HepG2 (cell line): ENCODE measurements around the gene MPST. TPM values are rescaled to one million over a fixed set of nuclear protein-coding genes. Genes with fewer than 3 reads are reported as not detected.
A peak's percentile ranks its signal among the peaks of the same experiment; 100 is the strongest.

ENCODE experiments used
- EZH2 ChIP-seq: conservative IDR thresholded peaks from 2 replicates; pipeline ENCODE4 v1.6.1; 2012; ENCODE audit warnings: mild to moderate bottlenecking, low read depth, low read length, moderate library complexity
- HNF4A ChIP-seq: sonication (generic); formaldehyde crosslinking; IDR thresholded peaks from 2 replicates; pipeline ENCODE4 v1.4.0; 2020; ENCODE audit warnings: missing genetic modification reagents
- PHF5A ChIP-seq: IDR thresholded peaks from one replicate; pipeline ENCODE4 v1.6.1; 2018; ENCODE audit warnings: low read depth, missing genetic modification reagents; ENCODE audit not compliant: unreplicated experiment
- REPIN1 ChIP-seq: sonication (generic); formaldehyde crosslinking; IDR thresholded peaks from 2 replicates; pipeline ENCODE4 v1.8.0; 2022; ENCODE audit warnings: missing genetic modification reagents, low read depth, mild to moderate bottlenecking, borderline replicate concordance
- SALL1 ChIP-seq: sonication (generic); formaldehyde crosslinking; IDR thresholded peaks from 2 replicates; pipeline ENCODE4 v1.8.0; 2022; ENCODE audit warnings: mild to moderate bottlenecking, missing genetic modification reagents
- SIX4 ChIP-seq: sonication (generic); formaldehyde crosslinking; IDR thresholded peaks from 2 replicates; pipeline ENCODE4 v1.4.0; 2020; ENCODE audit warnings: missing genetic modification reagents
- TBP ChIP-seq: sonication (generic); formaldehyde crosslinking; IDR thresholded peaks from 2 replicates; pipeline ENCODE4 v1.5.0; 2020; ENCODE audit warnings: missing genetic modification reagents
- XRCC5 ChIP-seq: fragments of 200-400 bp; formaldehyde crosslinking; optimal IDR thresholded peaks from 2 replicates; pipeline ENCODE3; 2017; ENCODE audit warnings: mild to moderate bottlenecking, low read length
- ZNF430 ChIP-seq: sonication (generic); formaldehyde crosslinking; IDR thresholded peaks from 2 replicates; pipeline ENCODE4 v1.9.0; 2021; ENCODE audit warnings: mild to moderate bottlenecking, missing genetic modification reagents
- ZNF567 ChIP-seq: sonication (generic); formaldehyde crosslinking; IDR thresholded peaks from 2 replicates; pipeline ENCODE4 v1.8.1; 2023; ENCODE audit warnings: mild to moderate bottlenecking, missing genetic modification reagents, borderline replicate concordance
- ZNF629 ChIP-seq: sonication (generic); formaldehyde crosslinking; conservative IDR thresholded peaks from 2 replicates; pipeline ENCODE4 v1.5.0; 2020; ENCODE audit warnings: missing genetic modification reagents
- polyA plus RNA-seq, 8 experiments: library from polyadenylated mRNA; depleted of rRNA in 3 of 8; stranded (reverse) in 7 of 8; unstranded in 1 of 8; fragments of >200 nt; fragmentation: Illumina TruSeq in 4 of 8; extraction: Trizol in 4 of 8; gene quantifications; 2 replicates each; pipeline versions ENCODE4 v1.2.1 to v1.2.3, GENCODE V29; 2011 to 2016; ENCODE audit warnings: low read depth in 4 of 8, missing spikeins in 1 of 8, mixed read lengths in 1 of 8; ENCODE audit not compliant: insufficient read depth in 1 of 8
- total RNA-seq, 5 experiments: library from RNA; depleted of rRNA; stranded (reverse); fragments of >200 nt; fragmentation: Illumina TruSeq; extraction: Trizol; gene quantifications; 2 replicates each; pipeline ENCODE4 v1.2.3, GENCODE V29; 2016; ENCODE audit warnings: low read depth in 1 of 5
- TF ChIP-seq, protein P1 (sequence below): IDR thresholded peaks from 2 replicates; pipeline ENCODE4 v1.6.1; 2018; ENCODE audit warnings: missing genetic modification reagents
- TF ChIP-seq, protein P2 (sequence below): sonication (generic); formaldehyde crosslinking; IDR thresholded peaks from 2 replicates; pipeline ENCODE4 v1.4.0; 2020; ENCODE audit warnings: missing genetic modification reagents
- TF ChIP-seq, protein P3 (sequence below), 2 experiments: sonication (generic) in 1 of 2; formaldehyde crosslinking in 1 of 2; IDR thresholded peaks; 2 replicates each; pipeline versions ENCODE4 v1.4.0 to v1.6.1; 2018 to 2020; ENCODE audit warnings: missing genetic modification reagents in 2 of 2, borderline replicate concordance in 1 of 2, low read depth in 1 of 2, mild to moderate bottlenecking in 1 of 2, missing biosample characterization in 1 of 2
- TF ChIP-seq, protein P4 (sequence below): IDR thresholded peaks from 2 replicates; pipeline ENCODE4 v1.6.1; 2016; ENCODE audit warnings: low read depth, borderline replicate concordance
- TF ChIP-seq, protein P5 (sequence below): sonication (generic); formaldehyde crosslinking; IDR thresholded peaks from 2 replicates; pipeline ENCODE4 v1.5.0; 2020; ENCODE audit warnings: mild to moderate bottlenecking, missing genetic modification reagents, moderate library complexity
- TF ChIP-seq, protein P6 (sequence below): sonication (generic); formaldehyde crosslinking; IDR thresholded peaks from 2 replicates; pipeline ENCODE4 v1.4.0; 2020; ENCODE audit warnings: missing genetic modification reagents
- TF ChIP-seq, protein P7 (sequence below): sonication (generic); formaldehyde crosslinking; IDR thresholded peaks from 2 replicates; pipeline ENCODE4 v1.4.0; 2020; ENCODE audit warnings: missing genetic modification reagents

The MPST gene
- total and polyA plus RNA-seq, 2 of the 13 experiments (the other 11 are each of a cell fraction or from before 2014, with no cell fraction given): 133 to 141 TPM

DNA sequence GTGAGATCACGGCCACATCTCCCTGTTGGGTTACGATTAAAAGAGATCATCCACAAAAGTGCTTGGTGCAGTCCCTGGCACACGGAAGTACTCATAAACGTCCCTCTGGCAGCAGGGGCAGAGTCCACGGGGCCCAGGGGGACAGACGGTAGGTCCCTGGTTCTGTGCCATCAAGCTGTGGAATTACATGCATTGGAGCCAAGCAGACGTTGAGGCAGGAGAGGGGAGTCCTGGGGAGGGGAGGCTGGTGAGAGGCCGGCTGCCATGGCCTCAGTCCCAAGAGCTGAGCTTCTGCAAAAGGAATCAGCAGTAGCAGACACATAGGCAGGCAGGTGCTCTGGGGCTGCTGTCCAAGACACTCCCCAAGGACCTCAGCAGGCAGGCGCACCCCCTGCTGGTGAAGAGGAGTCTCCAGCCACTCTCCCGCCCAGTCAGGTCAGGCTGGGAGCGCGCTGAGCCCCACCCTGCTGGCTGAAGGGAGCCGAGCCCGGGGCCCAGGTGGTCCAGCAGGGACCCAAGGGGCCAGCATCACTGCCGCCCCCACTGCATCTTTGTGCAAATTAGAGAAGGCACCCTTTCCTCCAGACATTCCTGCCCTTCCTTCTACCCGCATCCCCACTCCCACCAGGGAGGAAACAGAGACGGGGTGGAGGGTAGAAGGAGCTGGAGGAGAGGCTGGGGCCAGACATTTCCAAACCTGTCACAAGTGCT, 24.4 kb downstream of the MPST start (continued):
- TF ChIP-seq TBP (CRISPR knock-in tag): no peak
- TF ChIP-seq, protein P1, sequence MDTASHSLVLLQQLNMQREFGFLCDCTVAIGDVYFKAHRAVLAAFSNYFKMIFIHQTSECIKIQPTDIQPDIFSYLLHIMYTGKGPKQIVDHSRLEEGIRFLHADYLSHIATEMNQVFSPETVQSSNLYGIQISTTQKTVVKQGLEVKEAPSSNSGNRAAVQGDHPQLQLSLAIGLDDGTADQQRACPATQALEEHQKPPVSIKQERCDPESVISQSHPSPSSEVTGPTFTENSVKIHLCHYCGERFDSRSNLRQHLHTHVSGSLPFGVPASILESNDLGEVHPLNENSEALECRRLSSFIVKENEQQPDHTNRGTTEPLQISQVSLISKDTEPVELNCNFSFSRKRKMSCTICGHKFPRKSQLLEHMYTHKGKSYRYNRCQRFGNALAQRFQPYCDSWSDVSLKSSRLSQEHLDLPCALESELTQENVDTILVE: peak; percentile 68
- TF ChIP-seq, protein P2, sequence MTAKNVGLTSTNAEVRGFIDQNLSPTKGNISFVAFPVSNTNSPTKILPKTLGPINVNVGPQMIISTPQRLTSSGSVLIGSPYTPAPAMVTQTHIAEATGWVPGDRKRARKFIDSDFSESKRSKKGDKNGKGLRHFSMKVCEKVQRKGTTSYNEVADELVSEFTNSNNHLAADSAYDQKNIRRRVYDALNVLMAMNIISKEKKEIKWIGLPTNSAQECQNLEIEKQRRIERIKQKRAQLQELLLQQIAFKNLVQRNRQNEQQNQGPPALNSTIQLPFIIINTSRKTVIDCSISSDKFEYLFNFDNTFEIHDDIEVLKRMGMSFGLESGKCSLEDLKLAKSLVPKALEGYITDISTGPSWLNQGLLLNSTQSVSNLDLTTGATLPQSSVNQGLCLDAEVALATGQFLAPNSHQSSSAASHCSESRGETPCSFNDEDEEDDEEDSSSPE (CRISPR knock-in tag): peak; percentile 62
- TF ChIP-seq, protein P3, sequence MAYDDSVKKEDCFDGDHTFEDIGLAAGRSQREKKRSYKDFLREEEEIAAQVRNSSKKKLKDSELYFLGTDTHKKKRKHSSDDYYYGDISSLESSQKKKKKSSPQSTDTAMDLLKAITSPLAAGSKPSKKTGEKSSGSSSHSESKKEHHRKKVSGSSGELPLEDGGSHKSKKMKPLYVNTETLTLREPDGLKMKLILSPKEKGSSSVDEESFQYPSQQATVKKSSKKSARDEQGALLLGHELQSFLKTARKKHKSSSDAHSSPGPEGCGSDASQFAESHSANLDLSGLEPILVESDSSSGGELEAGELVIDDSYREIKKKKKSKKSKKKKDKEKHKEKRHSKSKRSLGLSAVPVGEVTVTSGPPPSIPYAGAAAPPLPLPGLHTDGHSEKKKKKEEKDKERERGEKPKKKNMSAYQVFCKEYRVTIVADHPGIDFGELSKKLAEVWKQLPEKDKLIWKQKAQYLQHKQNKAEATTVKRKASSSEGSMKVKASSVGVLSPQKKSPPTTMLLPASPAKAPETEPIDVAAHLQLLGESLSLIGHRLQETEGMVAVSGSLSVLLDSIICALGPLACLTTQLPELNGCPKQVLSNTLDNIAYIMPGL (CRISPR knock-in tag; IDR thresholded peaks at IDR 0.05; ENCODE audit: borderline replicate concordance in 1 of 2, low read depth in 1 of 2): peak; percentile 84 to 87
- no peak for TF ChIP-seq EZH2
- peak; percentile 89 for TF ChIP-seq ZNF430 (CRISPR knock-in tag)
- TF ChIP-seq, protein P4, sequence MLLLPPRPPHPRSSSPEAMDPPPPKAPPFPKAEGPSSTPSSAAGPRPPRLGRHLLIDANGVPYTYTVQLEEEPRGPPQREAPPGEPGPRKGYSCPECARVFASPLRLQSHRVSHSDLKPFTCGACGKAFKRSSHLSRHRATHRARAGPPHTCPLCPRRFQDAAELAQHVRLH: peak; percentile 64; the same call in 1 of the 2 replicates
- peak; percentile 80 for TF ChIP-seq XRCC5
- TF ChIP-seq, protein P5, sequence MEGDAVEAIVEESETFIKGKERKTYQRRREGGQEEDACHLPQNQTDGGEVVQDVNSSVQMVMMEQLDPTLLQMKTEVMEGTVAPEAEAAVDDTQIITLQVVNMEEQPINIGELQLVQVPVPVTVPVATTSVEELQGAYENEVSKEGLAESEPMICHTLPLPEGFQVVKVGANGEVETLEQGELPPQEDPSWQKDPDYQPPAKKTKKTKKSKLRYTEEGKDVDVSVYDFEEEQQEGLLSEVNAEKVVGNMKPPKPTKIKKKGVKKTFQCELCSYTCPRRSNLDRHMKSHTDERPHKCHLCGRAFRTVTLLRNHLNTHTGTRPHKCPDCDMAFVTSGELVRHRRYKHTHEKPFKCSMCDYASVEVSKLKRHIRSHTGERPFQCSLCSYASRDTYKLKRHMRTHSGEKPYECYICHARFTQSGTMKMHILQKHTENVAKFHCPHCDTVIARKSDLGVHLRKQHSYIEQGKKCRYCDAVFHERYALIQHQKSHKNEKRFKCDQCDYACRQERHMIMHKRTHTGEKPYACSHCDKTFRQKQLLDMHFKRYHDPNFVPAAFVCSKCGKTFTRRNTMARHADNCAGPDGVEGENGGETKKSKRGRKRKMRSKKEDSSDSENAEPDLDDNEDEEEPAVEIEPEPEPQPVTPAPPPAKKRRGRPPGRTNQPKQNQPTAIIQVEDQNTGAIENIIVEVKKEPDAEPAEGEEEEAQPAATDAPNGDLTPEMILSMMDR (CRISPR knock-in tag): peak; percentile 97
- TF ChIP-seq SIX4 (CRISPR knock-in tag): no peak
- TF ChIP-seq, protein P6, sequence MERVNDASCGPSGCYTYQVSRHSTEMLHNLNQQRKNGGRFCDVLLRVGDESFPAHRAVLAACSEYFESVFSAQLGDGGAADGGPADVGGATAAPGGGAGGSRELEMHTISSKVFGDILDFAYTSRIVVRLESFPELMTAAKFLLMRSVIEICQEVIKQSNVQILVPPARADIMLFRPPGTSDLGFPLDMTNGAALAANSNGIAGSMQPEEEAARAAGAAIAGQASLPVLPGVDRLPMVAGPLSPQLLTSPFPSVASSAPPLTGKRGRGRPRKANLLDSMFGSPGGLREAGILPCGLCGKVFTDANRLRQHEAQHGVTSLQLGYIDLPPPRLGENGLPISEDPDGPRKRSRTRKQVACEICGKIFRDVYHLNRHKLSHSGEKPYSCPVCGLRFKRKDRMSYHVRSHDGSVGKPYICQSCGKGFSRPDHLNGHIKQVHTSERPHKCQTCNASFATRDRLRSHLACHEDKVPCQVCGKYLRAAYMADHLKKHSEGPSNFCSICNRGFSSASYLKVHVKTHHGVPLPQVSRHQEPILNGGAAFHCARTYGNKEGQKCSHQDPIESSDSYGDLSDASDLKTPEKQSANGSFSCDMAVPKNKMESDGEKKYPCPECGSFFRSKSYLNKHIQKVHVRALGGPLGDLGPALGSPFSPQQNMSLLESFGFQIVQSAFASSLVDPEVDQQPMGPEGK: peak; percentile 80
- peak; percentile 47; the same call in 1 of the 2 replicates for TF ChIP-seq ZNF629 (CRISPR knock-in tag)
- TF ChIP-seq REPIN1 (CRISPR knock-in tag): peak; percentile 84; the same call in 1 of the 2 replicates
- peak; percentile 94 for TF ChIP-seq HNF4A (CRISPR knock-in tag)
- TF ChIP-seq ZNF567 (CRISPR knock-in tag): 0 out of 2 replicates have a peak, but pooled peaks have one; percentile 65
- peak; percentile 77 for TF ChIP-seq SALL1
- no peak for TF ChIP-seq PHF5A (CRISPR knock-in tag)
- TF ChIP-seq, protein P7, sequence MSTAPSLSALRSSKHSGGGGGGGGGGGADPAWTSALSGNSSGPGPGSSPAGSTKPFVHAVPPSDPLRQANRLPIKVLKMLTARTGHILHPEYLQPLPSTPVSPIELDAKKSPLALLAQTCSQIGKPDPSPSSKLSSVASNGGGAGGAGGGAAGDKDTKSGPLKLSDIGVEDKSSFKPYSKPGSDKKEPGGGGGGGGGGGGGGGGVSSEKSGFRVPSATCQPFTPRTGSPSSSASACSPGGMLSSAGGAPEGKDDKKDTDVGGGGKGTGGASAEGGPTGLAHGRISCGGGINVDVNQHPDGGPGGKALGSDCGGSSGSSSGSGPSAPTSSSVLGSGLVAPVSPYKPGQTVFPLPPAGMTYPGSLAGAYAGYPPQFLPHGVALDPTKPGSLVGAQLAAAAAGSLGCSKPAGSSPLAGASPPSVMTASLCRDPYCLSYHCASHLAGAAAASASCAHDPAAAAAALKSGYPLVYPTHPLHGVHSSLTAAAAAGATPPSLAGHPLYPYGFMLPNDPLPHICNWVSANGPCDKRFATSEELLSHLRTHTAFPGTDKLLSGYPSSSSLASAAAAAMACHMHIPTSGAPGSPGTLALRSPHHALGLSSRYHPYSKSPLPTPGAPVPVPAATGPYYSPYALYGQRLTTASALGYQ (CRISPR knock-in tag): no peak; the same call in 1 of the 2 replicates
